Activated CD4-positive, alpha-beta T cell treated with anti-CD3 and anti-CD28 coated beads, Interleukin-10, Interleukin-2, amounts not matched to agents 100 ng/mL and 50 ng/mL, durations not matched to agents 16 hours and 8 hours (primary cell): ENCODE data around the gene C6orf89.
"Not testable (repeated sequence)": the region's sequence is repeated elsewhere in the genome, so short reads cannot be mapped to it uniquely, and the experiment has no call there.

Experiments used
- DNase-seq: peaks from one replicate; pipeline ENCODE4 v3.0.0-alpha.2; 2020

Gene C6orf89

GRCh38 chr6:36925809-36926208 is 40.1 kb downstream of the C6orf89 start:
- DNase-seq, result peak; percentile 52

GRCh38 chr6:36926708-36927513 is 41.2 kb downstream of the C6orf89 start:
- peak; percentile 58 for DNase-seq

GRCh38 chr6:36927691-36928546 is 42.2 kb downstream of the C6orf89 start:
- no peak for DNase-seq

GRCh38 chr6:36928547-36928918 is 42.8 kb downstream of the C6orf89 start:
- DNase-seq, result no peak

GRCh38 chr6:36929152-36929551 is 43.4 kb downstream of the C6orf89 start:
- no peak for DNase-seq

- no peak for DNase-seq
Measured at GRCh38 chr6:36929607-36930006, 43.9 kb downstream of the C6orf89 start.

GRCh38 chr6:36930483-36930882 is 44.7 kb downstream of the C6orf89 start:
- no peak for DNase-seq

- no peak for DNase-seq
Measured at GRCh38 chr6:36933102-36933501, 47.4 kb downstream of the C6orf89 start.

GRCh38 chr6:36933519-36933918 is 47.8 kb downstream of the C6orf89 start:
- DNase-seq, result no peak

GRCh38 chr6:36934901-36935300 is 49.1 kb downstream of the C6orf89 start:
- DNase-seq, result no peak

GRCh38 chr6:36936824-36937223 is 51.1 kb downstream of the C6orf89 start:
- no peak for DNase-seq

- no peak for DNase-seq
Measured at GRCh38 chr6:36937896-36938295, 52.1 kb downstream of the C6orf89 start.

GRCh38 chr6:36938536-36938935 is 52.8 kb downstream of the C6orf89 start:
- DNase-seq, result no peak

GRCh38 chr6:36939005-36939404 is 53.3 kb downstream of the C6orf89 start:
- not testable (repeated sequence) for DNase-seq

- no peak for DNase-seq
Measured at GRCh38 chr6:36940027-36940426, 54.3 kb downstream of the C6orf89 start.

- DNase-seq, result not testable (repeated sequence)
Measured at GRCh38 chr6:36941561-36941960, 55.8 kb downstream of the C6orf89 start.

- DNase-seq, result not testable (repeated sequence)
Measured at GRCh38 chr6:36942329-36942728, 56.6 kb downstream of the C6orf89 start.

- DNase-seq, result no peak
Measured at GRCh38 chr6:36944650-36945049, 58.9 kb downstream of the C6orf89 start.

GRCh38 chr6:36945301-36945700 is 59.5 kb downstream of the C6orf89 start:
- DNase-seq, result no peak

- DNase-seq, result no peak
Measured at GRCh38 chr6:36946526-36946925, 60.8 kb downstream of the C6orf89 start.

- DNase-seq, result peak; percentile 54
Measured at GRCh38 chr6:36947570-36948351, 62.0 kb downstream of the C6orf89 start.

- DNase-seq, result not testable (repeated sequence)
Measured at GRCh38 chr6:36949076-36949475, 63.3 kb downstream of the C6orf89 start.

- DNase-seq, result no peak
Measured at GRCh38 chr6:36949636-36950035, 63.9 kb downstream of the C6orf89 start.
